Measurements from ENCODE around the gene NGFR.
"Not testable (repeated sequence)": the region's sequence is repeated elsewhere in the genome, so short reads cannot be mapped to it uniquely, and the experiment has no call there.

NGFR gene

GRCh38 chr17:49497148-49498028, 2.3 kb downstream of the NGFR start:
- DNase-seq = no peak

DNA sequence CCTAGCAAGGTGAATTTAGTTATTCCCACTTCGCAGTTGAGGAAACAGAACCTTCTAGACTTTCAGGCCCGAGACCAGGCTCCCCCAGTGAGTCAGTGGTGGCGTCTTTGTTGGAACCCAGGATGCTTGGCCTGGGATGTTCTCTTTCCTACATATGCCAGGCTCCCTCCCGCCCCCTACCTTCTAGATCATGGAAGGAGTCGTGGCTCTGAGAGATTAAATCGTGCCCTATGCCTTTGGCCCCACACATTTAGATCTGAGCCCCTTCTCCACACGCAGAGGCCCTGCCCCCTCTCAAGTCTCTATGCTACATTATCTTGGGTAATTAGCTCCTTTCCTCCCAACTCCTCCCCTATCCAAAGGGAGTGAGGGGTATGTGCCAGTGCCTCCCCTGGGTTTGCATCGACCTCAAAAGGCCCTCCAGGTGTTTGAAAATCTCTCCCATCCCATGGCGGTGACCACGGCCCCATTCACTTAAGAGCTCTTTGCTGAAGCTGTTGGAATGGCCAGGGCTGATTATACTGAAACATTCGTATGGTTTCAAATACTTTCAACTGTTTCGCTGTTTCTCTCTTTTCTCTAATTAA, 3.0 kb downstream of the NGFR start:
- no peak for DNase-seq

GRCh38 chr17:49501496-49501895, 6.4 kb downstream of the NGFR start:
- DNase-seq = no peak

- no peak for DNase-seq
Observed at GRCh38 chr17:49502254-49502653, 7.2 kb downstream of the NGFR start.

- DNase-seq = not testable (repeated sequence)
Observed at GRCh38 chr17:49502680-49503079, 7.6 kb downstream of the NGFR start.

DNA sequence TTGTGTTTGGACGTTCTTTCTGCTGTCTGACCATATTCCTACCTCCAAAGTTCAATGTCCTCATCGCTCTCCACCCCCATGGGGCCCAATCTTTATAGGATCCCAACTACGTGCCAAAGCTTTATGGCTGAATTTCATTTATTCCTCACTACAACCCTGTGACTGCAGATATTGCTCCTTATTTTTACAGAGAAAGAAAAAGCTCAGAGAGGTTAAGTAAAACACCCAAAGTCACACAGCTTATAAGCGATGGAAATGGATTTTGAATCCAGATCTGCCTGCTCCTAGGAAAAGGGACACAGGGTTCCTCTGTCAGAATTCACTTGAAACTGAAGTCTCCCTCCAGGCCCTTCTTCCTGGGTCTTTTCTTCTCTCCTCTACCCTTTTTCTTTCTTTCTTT, 9.3 kb downstream of the NGFR start:
- DNase-seq = no peak

DNA sequence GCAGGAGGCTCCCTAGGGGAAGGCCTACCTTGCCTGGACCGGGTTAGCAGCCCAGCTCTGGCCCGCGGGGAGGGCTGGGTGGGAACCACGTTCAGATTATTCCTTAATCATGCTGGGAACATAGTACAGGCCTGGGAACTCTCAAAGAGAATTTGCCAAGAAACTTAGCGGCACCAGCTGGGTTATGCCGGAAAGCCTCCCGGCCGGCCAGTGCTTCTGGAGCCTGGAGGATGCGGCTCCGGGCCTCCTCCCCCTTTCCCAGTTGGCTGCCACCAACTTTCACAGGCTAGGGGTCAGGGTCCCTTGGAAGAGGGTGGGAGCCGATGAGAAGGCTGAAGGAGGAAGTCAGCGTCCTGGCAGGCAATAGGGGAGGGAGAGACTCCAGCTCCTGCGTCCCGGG, 10.8 kb downstream of the NGFR start:
- no peak for DNase-seq

GRCh38 chr17:49506282-49506681, 11.2 kb downstream of the NGFR start:
- DNase-seq = no peak

- DNase-seq = peak; percentile 22
Observed at GRCh38 chr17:49508061-49508865, 13.2 kb downstream of the NGFR start.

- DNase-seq = no peak
Observed at GRCh38 chr17:49508866-49509587, 13.9 kb downstream of the NGFR start.

- DNase-seq = no peak
Observed at GRCh38 chr17:49509588-49509917, 14.5 kb downstream of the NGFR start.

- DNase-seq = no peak
Observed at GRCh38 chr17:49510059-49510719, 15.1 kb downstream of the NGFR start.

DNA sequence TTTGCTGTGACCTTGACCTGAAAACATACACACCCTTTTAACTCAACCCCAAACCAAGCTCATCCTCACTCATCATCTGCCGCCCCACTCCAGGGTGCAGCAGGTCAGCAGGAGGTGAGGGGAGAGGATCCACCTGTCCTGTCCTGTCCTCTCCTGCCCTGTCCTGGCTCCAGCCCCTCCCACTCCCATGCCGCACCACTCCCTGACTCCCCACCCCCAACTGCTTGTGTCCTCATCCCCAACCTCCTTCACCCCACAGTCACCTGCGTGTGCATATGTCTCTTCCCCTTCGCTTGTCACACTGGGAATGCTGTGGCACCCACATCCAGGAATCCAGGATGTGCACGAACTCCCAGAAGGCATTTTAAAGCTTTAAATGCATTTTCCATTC, 15.6 kb downstream of the NGFR start:
- no peak for DNase-seq

DNA sequence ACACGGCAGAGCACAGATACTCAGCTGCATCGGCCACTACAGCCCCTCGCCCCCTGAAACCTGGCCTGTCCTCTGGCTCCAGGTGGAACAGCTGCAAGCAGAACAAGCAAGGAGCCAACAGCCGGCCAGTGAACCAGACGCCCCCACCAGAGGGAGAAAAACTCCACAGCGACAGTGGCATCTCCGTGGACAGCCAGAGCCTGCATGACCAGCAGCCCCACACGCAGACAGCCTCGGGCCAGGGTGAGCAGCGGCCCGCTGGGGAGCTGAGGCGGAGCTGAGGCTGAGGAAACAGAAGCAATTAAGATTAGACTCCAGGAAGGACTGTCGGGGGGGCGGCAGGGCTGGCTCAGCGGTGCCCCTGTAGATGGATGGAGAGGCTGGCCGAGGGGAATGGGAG, 16.7 kb downstream of the NGFR start:
- no peak for DNase-seq

GRCh38 chr17:49512296-49513043, 17.4 kb downstream of the NGFR start:
- DNase-seq = no peak

- no peak for DNase-seq
Observed at GRCh38 chr17:49513044-49513395, 17.9 kb downstream of the NGFR start.

GRCh38 chr17:49513641-49514040, 18.5 kb downstream of the NGFR start:
- DNase-seq = no peak

GRCh38 chr17:49514071-49514721, 19.1 kb downstream of the NGFR start:
- no peak for DNase-seq

GRCh38 chr17:49515196-49515770, 20.2 kb downstream of the NGFR start:
- no peak for DNase-seq

DNA sequence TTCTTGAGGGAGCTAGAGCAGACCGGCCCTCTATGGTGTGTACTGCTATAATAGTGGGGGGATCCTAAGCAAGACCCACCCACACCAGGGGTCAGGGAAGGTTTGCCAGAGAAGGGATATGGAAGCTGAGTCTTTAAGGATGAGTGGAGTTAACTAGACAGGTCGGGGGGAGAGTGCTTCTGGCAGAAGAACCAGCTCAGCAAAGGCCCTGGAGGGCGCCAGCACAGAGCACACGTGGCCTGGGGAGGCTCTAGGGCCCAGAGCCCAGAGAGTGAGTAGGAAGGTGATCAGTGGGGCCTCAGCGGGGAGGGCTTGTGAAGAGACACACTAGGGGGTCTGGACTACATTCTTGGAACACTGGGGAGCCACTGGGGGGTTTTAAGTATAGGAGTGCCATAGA, 21.1 kb downstream of the NGFR start:
- no peak for DNase-seq

Data from DMS79 (cell line).